Activated naive CD4-positive, alpha-beta T cell treated with Interleukin-2 at 50 U/mL for 16 hours (primary cell): ENCODE measurements around the gene ARL16.
A peak's percentile ranks its signal among the peaks of the same experiment; 100 is the strongest.

Experiments
- DNase-seq: peaks from one replicate; pipeline ENCODE4 v3.0.0-alpha.2; 2020

The ARL16 gene

GRCh38 chr17:81695211-81695610 is 11.6 kb upstream of the ARL16 start:
- DNase-seq, result no peak

- no peak for DNase-seq
These were observed 11.2 kb upstream of the ARL16 start for GRCh38 chr17:81694810-81695209.

- no peak for DNase-seq
These were observed 10.1 kb upstream of the ARL16 start for GRCh38 chr17:81693509-81694210.

- DNase-seq, result no peak
These were observed 8.0 kb upstream of the ARL16 start for GRCh38 chr17:81691608-81692007.

GRCh38 chr17:81691196-81691595 is 7.6 kb upstream of the ARL16 start:
- DNase-seq, result no peak

GRCh38 chr17:81690549-81690948 is 7.0 kb upstream of the ARL16 start:
- DNase-seq, result no peak

GRCh38 chr17:81690066-81690465 is 6.5 kb upstream of the ARL16 start:
- DNase-seq, result no peak

- DNase-seq, result no peak
These were observed 5.0 kb upstream of the ARL16 start for GRCh38 chr17:81688616-81689015.

- no peak for DNase-seq
These were observed 4.4 kb upstream of the ARL16 start for GRCh38 chr17:81687770-81688541.

GRCh38 chr17:81686614-81687013 is 3.0 kb upstream of the ARL16 start:
- no peak for DNase-seq

GRCh38 chr17:81685108-81685507 is 1.5 kb upstream of the ARL16 start:
- peak; percentile 62 for DNase-seq

- DNase-seq, result no peak
These were observed 880 bp upstream of the ARL16 start for GRCh38 chr17:81684442-81684911.

GRCh38 chr17:81683208-81683583 is 401 bp downstream of the ARL16 start:
- no peak for DNase-seq

- DNase-seq, result no peak
These were observed 911 bp downstream of the ARL16 start for GRCh38 chr17:81682565-81683207.

GRCh38 chr17:81681672-81682071 is 1.9 kb downstream of the ARL16 start:
- no peak for DNase-seq

GRCh38 chr17:81680150-81680549 is 3.4 kb downstream of the ARL16 start:
- no peak for DNase-seq

GRCh38 chr17:81676906-81677305 is 6.7 kb downstream of the ARL16 start:
- DNase-seq, result no peak

- DNase-seq, result peak; percentile 36
These were observed 7.9 kb downstream of the ARL16 start for GRCh38 chr17:81675515-81676221.

GRCh38 chr17:81673561-81674258 is 9.9 kb downstream of the ARL16 start:
- DNase-seq, result no peak

GRCh38 chr17:81672954-81673353 is 10.6 kb downstream of the ARL16 start:
- DNase-seq, result no peak

- no peak for DNase-seq
These were observed 11.1 kb downstream of the ARL16 start for GRCh38 chr17:81672504-81672903.

- no peak for DNase-seq
These were observed 15.8 kb downstream of the ARL16 start for GRCh38 chr17:81667754-81668153.
